ENCODE results near the gene SEPTIN8.

SEPTIN8 gene

DNA sequence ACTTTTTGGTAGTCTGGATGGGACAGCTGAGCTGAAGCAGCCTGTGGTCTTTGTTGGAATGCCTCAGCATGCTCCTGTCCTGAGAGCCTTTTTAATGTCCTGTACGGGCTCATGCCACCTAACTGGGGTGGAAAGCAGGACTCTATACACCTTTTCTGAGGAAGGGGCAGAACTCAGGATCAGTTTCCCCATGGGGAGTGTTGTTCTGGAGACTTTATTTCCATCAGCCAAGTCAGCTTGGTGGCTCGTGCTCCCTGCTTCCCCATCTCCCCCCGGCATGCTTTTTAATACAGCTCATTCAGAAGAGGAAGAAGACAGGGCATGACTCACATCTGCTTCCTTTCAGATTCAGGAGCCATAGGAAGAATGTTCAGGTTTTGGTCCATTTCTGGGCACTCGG lies 5.1 kb upstream of the SEPTIN8 start:
- no peak for DNase-seq (ENCODE audit: low spot score)

- no peak for DNase-seq (ENCODE audit: low spot score)
Measured at GRCh38 chr5:132781029-132781428, 4.0 kb upstream of the SEPTIN8 start.

DNA sequence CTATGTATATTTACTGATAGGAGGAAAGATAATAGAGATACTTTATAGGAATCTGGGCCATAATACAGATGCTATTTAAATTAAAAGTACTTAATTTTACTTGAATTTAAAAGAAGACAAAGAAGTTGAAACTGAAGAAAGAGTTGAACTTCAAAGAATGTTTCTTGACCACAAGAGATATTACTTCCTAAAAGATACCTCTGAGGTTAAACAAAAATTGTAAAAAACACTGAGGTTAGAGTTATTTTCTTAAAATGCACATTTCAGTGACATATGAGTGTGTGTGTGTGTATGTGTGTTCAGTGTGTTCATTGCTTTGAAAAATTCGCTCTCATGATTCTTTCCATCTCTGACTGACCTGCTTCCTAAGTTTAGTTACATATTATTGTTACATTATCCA lies 3.5 kb upstream of the SEPTIN8 start:
- no peak for DNase-seq (ENCODE audit: low spot score)

DNA sequence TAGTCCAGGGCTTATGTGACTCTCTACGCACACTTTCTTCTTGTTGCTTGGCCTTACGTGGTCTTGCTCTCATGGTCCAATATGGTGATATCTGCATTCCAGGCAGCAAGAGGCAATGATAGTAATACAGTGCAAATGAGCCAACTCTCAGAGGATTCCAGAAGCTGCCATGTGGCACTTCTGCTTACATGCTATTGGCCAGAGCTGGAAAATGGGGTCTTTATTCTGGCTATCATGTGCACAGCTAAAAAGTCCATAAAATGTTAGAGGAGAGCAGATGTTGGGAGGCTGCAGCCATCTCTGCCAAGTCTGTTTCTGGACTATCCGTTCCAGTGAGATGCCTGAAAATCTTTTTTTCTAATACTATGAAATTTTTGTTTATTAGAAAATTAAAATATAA lies 2.9 kb upstream of the SEPTIN8 start:
- DNase-seq (ENCODE audit: low spot score): no peak

DNA sequence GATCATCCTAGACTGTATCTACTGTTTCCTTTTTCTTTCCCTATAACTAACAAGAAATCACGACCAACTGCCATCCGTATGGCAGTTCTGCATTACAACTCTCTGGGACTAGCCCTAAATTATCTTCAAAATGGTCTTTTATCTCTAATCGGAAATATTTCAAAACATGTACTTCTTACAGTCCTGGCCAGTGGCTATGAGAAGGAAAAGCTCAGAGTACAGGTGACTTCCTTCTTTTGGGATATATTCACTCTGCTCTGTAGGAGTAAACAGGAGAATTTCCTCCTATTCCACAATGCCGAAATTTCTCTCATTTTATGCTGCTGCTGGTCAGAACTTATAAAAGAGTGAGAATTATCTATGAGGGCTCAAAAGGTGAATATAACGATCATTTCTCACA lies 1.8 kb upstream of the SEPTIN8 start:
- no peak for DNase-seq (ENCODE audit: low spot score)

GRCh38 chr5:132778129-132778528 lies 1.1 kb upstream of the SEPTIN8 start:
- DNase-seq (ENCODE audit: low spot score): no peak

- DNase-seq (ENCODE audit: low spot score): no peak
Measured at GRCh38 chr5:132776938-132777208, 166 bp downstream of the SEPTIN8 start.

- DNase-seq (ENCODE audit: low spot score): no peak
Measured at GRCh38 chr5:132776131-132776937, 705 bp downstream of the SEPTIN8 start.

DNA sequence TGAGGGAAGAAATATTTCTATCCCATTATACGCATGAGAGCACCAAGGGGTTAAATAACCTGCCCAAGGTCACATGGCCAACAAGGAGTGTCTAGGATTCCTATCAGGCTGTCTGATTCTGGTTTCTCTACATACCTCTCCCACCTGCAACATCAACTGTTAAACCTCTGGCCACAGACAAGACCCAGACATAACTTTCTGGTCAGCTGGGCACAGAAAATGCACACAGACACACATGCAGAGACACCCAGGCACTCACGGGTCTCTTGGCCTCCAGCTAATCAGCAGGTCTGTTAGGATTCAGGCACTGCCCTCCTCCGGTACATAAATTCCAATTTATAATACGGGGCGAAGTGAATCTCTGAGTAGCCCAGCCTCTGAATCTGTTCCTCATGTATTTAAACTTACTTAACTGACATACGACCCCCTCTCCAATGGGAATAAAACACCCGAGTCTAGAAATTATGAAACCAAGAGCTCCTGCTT lies 1.5 kb downstream of the SEPTIN8 start:
- DNase-seq (ENCODE audit: low spot score): no peak

DNA sequence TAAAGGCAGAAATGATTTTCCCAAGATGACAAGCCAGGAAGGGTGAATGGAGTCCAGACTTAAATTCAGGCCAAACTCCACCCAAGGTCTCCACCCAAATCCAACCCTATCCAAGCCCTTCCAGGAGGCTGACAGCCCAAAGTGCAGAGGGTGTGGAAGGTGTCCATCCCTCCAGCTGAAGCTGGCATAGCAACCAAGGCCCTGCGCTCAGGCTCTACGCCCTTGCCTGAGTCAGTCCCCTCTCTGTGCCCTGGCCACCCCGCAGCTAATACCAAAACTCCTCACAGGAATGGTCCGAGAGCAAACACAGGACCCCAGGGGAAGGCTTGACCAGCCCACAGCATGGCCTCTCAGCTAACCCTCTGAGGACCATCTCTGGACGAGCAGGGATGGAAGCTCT lies 2.1 kb downstream of the SEPTIN8 start:
- DNase-seq (ENCODE audit: low spot score): no peak

DNA sequence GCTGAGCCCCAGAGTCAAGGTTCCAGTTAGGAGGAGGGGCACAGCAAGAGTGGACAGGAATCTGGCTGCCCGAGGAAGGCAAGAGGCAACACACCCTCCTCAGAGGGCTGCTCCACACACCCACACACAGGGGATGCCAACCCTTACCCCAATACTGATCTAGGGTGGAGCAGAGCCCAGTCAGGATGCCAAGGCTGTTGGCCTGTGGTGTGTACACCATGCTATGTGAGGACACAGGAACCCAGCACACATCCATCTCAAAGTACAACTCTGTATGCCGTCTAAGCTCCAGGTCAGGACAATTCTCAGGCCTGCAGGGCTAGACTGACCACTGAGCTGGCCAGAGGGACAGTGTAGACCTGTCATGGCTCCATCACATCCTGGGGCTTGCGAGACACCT lies 2.6 kb downstream of the SEPTIN8 start:
- DNase-seq (ENCODE audit: low spot score): no peak

DNA sequence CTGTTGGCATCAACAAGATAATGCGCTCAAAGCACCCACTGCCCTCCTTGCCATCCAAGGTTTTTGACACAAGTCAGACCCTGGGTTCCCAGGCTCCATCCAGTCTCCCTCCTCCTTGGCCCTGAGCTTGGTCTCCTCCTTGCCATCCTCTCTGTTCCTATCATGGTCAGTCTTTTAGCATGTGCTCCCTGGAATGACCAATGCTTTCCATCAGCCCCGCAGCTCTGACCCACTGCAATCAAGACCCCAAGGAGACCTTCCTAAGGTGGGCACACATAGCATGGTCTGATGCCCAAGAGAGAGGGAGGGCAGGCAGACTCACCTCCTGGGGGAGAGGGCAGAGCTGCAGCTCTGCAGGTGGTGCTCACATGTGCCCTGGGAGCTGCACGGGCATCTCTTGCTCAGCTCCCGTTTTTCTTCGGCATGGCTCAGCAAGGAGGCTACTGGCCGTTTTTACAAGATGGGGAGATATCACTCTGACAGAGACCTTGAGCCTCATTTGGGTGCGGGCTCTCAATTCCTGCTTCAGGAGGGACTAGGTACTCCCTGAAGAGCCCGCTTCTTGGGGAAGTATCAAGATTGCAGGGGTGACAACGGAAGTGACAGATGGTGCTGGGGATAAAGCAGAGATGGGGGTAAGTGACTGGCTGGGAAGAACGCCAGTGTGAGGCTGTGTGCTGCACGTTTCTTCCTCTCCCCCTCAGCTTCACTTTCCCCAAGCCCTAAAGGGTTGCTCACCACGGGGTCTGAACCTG lies 3.3 kb downstream of the SEPTIN8 start:
- DNase-seq (ENCODE audit: low spot score): no peak

DNA sequence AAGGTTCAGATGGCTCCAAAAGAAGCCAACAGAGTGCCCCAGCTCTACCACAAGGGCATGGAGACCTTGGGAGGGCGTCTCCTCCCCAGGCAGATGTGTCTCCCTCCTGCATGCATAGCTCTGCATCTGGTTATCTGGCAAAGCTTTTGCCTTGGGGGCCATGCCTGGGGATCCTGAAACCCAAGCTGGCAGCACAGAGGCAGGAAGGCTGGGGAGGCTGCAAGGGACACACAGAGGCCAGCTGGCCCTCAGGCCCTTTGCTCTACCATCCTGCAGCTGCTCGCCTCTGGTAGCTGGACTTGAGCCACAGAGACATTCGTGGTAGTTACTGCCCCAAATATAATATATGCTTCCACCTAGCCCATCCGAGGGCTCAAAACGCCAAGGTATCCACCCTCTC lies 3.9 kb downstream of the SEPTIN8 start:
- DNase-seq (ENCODE audit: low spot score): no peak

GRCh38 chr5:132772291-132773070 lies 4.6 kb downstream of the SEPTIN8 start:
- no peak for DNase-seq (ENCODE audit: low spot score)

GRCh38 chr5:132771503-132771998 lies 5.5 kb downstream of the SEPTIN8 start:
- DNase-seq (ENCODE audit: low spot score): no peak

GRCh38 chr5:132770476-132771159 lies 6.4 kb downstream of the SEPTIN8 start:
- DNase-seq (ENCODE audit: low spot score): no peak

DNA sequence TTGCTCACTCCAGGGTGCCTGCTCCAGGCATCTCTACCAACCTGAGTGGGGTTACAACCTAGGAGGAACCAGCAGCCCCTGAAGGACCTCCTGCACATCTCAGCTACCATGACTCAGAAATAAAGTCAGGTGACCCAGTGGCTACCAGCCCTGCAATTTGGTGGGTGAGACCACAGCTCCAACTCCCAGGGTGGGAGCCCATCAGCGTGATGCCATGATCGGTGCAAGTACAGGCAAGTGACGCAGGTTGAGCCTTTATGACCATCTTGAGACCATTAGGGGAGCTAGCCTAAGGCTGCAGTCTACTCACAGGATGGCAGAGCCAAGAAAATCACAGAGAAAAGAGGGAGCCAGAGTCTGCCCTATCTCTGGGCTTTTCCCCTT lies 8.6 kb downstream of the SEPTIN8 start:
- DNase-seq (ENCODE audit: low spot score): no peak

GRCh38 chr5:132767150-132767549 lies 9.9 kb downstream of the SEPTIN8 start:
- no peak for DNase-seq (ENCODE audit: low spot score)

GRCh38 chr5:132766806-132767055 lies 10.3 kb downstream of the SEPTIN8 start:
- DNase-seq (ENCODE audit: low spot score): no peak

- no peak for DNase-seq (ENCODE audit: low spot score)
Measured at GRCh38 chr5:132766020-132766805, 10.8 kb downstream of the SEPTIN8 start.

- DNase-seq (ENCODE audit: low spot score): no peak
Measured at GRCh38 chr5:132765311-132766019, 11.6 kb downstream of the SEPTIN8 start.

All from germinal center (tissue), 1 donor.